ENCODE data around the gene CYBC1.

CYBC1 gene

GRCh38 chr17:82450357-82451106, at the start of gene CYBC1:
CYBC1 (minus strand) TSS chr17:82450752; CDS start chr17:82449254, 1,498 bp downstream.
- DNase-seq (ENCODE audit: low spot score), result peak; percentile 91

DNA sequence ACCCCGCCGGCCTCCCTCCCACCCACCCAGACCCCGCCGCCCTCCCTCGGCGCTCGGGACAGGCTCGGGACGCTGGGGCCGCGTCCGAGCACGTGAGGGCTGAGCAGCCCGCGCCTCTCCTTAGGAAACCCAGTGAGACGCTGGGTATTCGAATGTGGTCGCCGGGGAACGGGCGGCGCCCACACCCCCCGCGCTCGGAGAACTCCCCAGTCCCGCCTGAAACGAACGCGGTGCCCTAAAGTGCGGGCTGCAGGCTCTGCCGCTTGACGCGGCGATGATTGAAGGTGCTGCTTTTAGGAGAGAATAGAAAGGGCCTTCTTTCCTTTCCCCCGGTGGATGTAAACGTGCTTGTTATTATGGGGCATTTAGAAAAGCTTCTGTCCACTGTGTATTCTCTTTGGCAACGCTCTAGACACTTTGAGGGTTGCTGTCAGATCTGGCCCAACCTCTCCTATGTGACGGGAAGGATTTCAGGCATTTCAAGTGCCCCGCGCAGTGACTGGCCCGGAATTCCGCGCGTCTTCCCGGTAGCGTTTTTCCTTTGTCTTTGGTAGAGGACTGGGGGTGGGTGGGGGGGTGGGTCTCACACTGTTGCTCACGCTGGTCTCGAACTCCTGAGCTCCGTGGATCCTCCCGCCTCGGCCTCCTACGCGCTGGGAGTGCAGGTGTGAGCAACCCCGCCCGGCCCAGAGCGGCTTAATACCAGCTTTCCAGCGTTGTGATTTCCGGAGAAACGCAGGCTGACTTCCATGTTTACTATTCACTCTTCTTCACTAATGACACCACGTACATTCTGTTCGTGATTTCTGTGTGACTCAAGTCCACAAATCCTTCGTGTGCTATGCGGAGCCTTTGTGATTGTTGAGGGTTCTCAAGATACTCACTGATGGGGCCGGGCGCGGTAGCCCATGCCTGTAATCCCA, 47.2 kb upstream of the CYBC1 start:
- peak; percentile 53 for DNase-seq (ENCODE audit: low spot score)

- peak; percentile 95 for DNase-seq (ENCODE audit: low spot score)
Measured at GRCh38 chr17:82496529-82497434, 46.2 kb upstream of the CYBC1 start.

- no peak for DNase-seq (ENCODE audit: low spot score)
Measured at GRCh38 chr17:82495844-82496528, 45.4 kb upstream of the CYBC1 start.

DNA sequence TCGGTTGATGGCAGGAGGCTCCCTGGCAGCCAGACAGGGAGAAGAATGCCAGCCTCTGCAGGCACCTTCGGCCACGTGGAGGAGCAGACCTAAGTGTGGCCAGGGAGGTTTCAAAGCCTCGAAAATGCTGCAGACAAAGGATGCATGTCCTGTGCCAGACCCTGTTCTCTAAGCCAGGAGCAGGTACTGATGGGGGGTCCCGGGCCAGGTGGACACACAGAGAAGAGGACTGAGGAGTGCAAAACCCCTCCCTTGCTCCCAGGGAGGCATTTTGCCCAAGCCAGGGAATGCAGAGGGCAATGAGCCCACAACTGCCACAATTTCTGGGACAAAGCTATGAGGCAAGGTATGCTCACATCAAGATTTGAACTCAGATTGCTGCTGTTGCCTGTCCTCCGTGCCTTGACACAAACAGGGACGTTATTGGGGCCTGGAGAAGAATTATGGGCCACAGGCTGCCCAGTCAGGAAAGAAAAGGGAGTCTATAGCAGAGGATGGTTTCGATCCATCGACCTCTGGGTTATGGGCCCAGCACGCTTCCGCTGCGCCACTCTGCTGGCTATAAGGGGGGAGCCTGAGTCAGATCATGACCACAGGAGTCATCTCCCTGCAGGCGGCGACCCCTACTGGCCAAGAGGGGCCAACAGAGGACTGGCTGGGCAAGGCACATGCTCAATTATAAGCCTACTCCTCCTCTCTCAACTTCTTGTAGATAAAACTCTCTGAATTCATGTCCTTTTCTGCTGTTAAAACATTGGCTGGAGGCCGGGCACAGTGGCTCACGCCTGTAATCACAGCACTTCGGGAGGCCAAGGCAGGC, 43.9 kb upstream of the CYBC1 start:
- peak; percentile 95 for DNase-seq (ENCODE audit: low spot score)

GRCh38 chr17:82493226-82493781, 42.8 kb upstream of the CYBC1 start:
- DNase-seq (ENCODE audit: low spot score), result peak; percentile 71

GRCh38 chr17:82492643-82493225, 42.2 kb upstream of the CYBC1 start:
- DNase-seq (ENCODE audit: low spot score), result peak; percentile 90

DNA sequence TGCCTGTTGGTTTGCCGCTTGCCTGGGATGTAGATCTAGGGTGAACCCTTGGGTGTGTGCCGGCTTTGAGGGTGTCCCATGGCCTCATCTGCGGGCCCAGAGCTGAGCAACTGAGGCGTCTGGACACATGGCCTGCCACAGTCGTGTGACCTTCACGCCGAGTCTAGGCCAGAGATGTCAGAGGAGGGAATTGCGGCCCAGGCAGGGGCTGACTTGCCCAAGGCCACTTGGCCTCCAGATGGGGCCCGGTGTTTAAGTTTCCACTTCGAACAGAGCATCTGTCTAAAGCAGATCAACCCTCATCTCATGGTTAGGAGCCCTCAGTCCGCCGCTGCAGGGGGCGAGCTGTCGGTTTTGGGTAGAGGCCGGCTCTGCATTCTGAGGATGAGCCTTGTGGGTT, 41.0 kb upstream of the CYBC1 start:
- DNase-seq (ENCODE audit: low spot score), result no peak

- DNase-seq (ENCODE audit: low spot score), result no peak
Measured at GRCh38 chr17:82491196-82491530, 40.6 kb upstream of the CYBC1 start.

- no peak for DNase-seq (ENCODE audit: low spot score)
Measured at GRCh38 chr17:82490512-82491195, 40.1 kb upstream of the CYBC1 start.

DNA sequence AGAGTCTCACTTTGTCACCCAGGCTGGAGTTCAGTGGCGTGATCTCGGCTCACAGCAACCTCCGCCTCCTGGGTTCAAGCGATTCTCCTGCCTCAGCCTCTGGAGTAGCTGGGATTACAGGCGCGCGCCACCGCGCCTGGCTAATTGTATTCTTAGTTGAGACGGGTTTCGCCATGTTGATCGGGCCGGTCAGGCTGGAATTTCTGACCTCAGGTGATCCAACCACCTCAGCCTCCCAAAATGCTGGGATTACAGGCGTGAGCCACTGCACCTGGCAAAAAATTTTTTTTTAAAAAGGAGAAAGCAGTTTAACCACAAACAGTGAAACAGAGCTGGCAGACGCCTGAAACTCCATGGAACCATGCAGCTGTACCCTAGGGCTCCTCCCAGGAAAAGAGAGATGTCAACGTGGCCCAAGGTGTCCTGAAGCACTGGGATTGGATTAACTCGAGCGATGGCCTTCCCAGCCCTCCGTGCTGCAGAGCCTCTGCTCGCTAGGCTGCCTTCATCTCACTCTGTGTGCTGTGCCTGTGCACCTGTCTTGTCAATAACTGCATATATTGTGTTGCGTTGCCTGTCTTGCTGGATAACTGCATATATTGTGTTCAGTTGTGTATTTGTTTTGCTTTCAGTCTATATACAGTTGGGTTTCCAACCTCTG, 39.4 kb upstream of the CYBC1 start:
- DNase-seq (ENCODE audit: low spot score), result no peak

DNA sequence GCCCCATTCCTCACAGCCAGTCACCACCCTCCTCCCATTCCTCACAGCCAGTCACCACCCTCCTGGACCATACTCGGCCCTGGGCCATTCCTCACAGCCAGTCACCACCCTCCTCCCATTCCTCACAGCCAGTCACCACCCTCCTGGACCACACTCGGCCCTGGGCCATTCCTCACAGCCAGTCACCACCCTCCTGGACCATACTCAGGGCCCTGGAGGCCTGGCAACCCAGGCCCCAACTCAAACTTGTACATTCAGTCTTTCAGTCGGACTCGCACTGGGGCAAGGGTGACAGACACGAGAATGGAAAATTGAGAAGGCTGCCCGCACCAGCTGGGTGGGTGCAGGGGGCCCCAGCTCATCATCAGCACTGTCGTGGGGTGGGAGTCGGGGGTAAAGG, 38.6 kb upstream of the CYBC1 start:
- DNase-seq (ENCODE audit: low spot score), result no peak

GRCh38 chr17:82487910-82488309, 37.4 kb upstream of the CYBC1 start:
- DNase-seq (ENCODE audit: low spot score), result no peak

GRCh38 chr17:82486231-82487094, 35.9 kb upstream of the CYBC1 start:
- no peak for DNase-seq (ENCODE audit: low spot score)

DNA sequence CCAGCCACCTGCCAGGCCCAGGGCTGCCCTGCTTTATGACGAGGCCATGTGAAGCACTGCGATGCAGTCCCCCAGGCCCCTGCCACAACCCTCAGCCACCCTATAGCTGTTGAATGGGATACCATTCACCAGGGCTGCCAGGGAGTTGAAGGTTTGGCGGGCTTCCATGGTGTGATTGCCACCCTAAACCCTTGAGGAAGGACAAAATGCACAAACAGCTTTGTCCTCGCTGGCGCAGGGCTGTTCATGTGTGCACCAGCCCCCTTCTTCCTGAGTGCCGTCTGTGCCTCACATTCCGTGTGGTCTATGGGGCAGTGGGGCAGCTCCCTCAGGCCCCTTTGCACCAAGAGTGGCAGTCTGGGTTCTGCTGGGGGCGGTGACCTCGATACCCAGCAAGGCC, 33.3 kb upstream of the CYBC1 start:
- DNase-seq (ENCODE audit: low spot score), result no peak

GRCh38 chr17:82483204-82483660, 32.7 kb upstream of the CYBC1 start:
- no peak for DNase-seq (ENCODE audit: low spot score)

DNA sequence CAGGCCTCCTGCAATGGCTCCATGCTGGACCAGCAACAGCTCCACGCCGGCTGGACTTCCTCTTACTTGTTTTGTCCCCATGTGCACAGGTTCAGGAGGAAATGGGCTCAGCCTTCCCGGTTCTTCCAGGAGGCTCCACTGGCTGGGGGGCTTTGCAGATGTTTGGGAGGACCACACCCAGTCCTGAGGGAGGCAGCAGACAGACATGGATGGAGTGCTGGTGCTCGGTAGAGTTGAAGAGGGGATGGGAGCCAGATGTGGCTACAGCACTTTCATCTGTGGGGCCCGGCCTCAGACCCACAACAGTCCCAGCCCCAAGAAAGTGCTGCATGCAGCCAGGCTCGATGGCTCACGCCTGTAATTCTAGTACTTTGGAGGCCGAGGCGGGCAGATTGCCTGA, 29.8 kb upstream of the CYBC1 start:
- DNase-seq (ENCODE audit: low spot score), result no peak

GRCh38 chr17:82479602-82480001, 29.1 kb upstream of the CYBC1 start:
- no peak for DNase-seq (ENCODE audit: low spot score)
